ENCODE measurements around the gene USP25. TPM values are rescaled to one million over a fixed set of nuclear protein-coding genes. Genes with fewer than 3 reads are reported as not detected.

USP25 gene
- total and polyA plus RNA-seq, 4 donors = 14.6 to 148 (median 32.1) TPM

GRCh38 chr21:15826147-15826780, 96.5 kb downstream of the USP25 start:
- no peak overlapping the region for H3K27ac ChIP-seq (ENCODE audit: low read depth in 1 of 2, low read length in 1 of 2)
- 47 to 57% methylated on average over 5 of the region's 5 CpGs for WGBS, 2 donors

GRCh38 chr21:15826908-15827601, 97.3 kb downstream of the USP25 start:
- H3K4me1 ChIP-seq (ENCODE audit: control insufficient read depth in 5 of 5, insufficient read depth in 5 of 5, low read length in 5 of 5) = peaks cover 0 to 2% (median 0%) of the 10 kb centered on the region in 5 donors
- H3K36me3 ChIP-seq (ENCODE audit: control insufficient read depth in 4 of 4, insufficient read depth in 4 of 4, low read length in 4 of 4) = peaks cover 2 to 15% (median 2%) of the 10 kb centered on the region in 4 donors
- no peaks in the 10 kb centered on the region for H3K9me3 ChIP-seq (ENCODE audit: control insufficient read depth in 4 of 4, insufficient read depth in 3 of 4, low read length in 3 of 4)
- no peak overlapping the region for H3K9ac ChIP-seq (ENCODE audit: insufficient read depth in 1 of 2, low read length in 2 of 2)
- H3K4me3 ChIP-seq = no peak overlapping the region
- no peaks in the 10 kb centered on the region for H3K27me3 ChIP-seq (ENCODE audit: control insufficient read depth in 3 of 3, insufficient read depth in 3 of 3, low read length in 2 of 3)
- TF ChIP-seq CTCF (IDR thresholded peaks at IDR 0.05; ENCODE audit: control extremely low read depth, extremely low read depth) = no peak
- ATAC-seq (ENCODE audit: insufficient read depth, low FRiP score) (no peak), DNase-seq (no peak)
- WGBS, 2 donors = 79 to 87% methylated on average over 8 of the region's 8 CpGs
- peak overlapping the region in 1 of 2 donors; percentile 83 for H3K27ac ChIP-seq (ENCODE audit: low read depth in 1 of 2, low read length in 1 of 2)

More at GRCh38 chr21:15826147-15826780, 96.5 kb downstream of the USP25 start:
- Histone ChIP-seq H3K27me3 (ENCODE audit: control insufficient read depth in 3 of 3, insufficient read depth in 3 of 3, low read length in 2 of 3) (no peaks in the 10 kb centered on the region), H3K4me3 (no peak overlapping the region), H3K4me1 (ENCODE audit: control insufficient read depth in 5 of 5, insufficient read depth in 5 of 5, low read length in 5 of 5) (peaks cover 0 to 2% (median 0%) of the 10 kb centered on the region in 5 donors), H3K36me3 (ENCODE audit: control insufficient read depth in 4 of 4, insufficient read depth in 4 of 4, low read length in 4 of 4) (peaks cover 0 to 8% (median 2%) of the 10 kb centered on the region in 4 donors), H3K9ac (ENCODE audit: insufficient read depth in 1 of 2, low read length in 2 of 2) (no peak overlapping the region), H3K9me3 (ENCODE audit: control insufficient read depth in 4 of 4, insufficient read depth in 3 of 4, low read length in 3 of 4) (no peaks in the 10 kb centered on the region)
- peak; percentile 34 for TF ChIP-seq CTCF (IDR thresholded peaks at IDR 0.05; ENCODE audit: control extremely low read depth, extremely low read depth)
- peak in 1 of 3 donors; percentile 47 for DNase-seq
- ATAC-seq (ENCODE audit: insufficient read depth, low FRiP score) = no peak

GRCh38 chr21:15831497-15831896, 101.7 kb downstream of the USP25 start:
- peaks cover 2 to 28% (median 4%) of the 10 kb centered on the region in 4 donors for H3K36me3 ChIP-seq (ENCODE audit: control insufficient read depth in 4 of 4, insufficient read depth in 4 of 4, low read length in 4 of 4)
- 76 to 77% methylated on average over 4 of the region's 4 CpGs for WGBS, 2 donors
- no peak overlapping the region for H3K27ac ChIP-seq (ENCODE audit: low read depth in 1 of 2, low read length in 1 of 2)
- no peak overlapping the region for H3K4me3 ChIP-seq
- DNase-seq = no peak
- no peaks in the 10 kb centered on the region for H3K27me3 ChIP-seq (ENCODE audit: control insufficient read depth in 3 of 3, insufficient read depth in 3 of 3, low read length in 2 of 3)
- no peaks in the 10 kb centered on the region for H3K4me1 ChIP-seq (ENCODE audit: control insufficient read depth in 5 of 5, insufficient read depth in 5 of 5, low read length in 5 of 5)
- no peak overlapping the region for H3K9ac ChIP-seq (ENCODE audit: insufficient read depth in 1 of 2, low read length in 2 of 2)
- no peak for ATAC-seq (ENCODE audit: insufficient read depth, low FRiP score)
- TF ChIP-seq CTCF (IDR thresholded peaks at IDR 0.05; ENCODE audit: control extremely low read depth, extremely low read depth) = no peak
- H3K9me3 ChIP-seq (ENCODE audit: control insufficient read depth in 4 of 4, insufficient read depth in 3 of 4, low read length in 3 of 4) = no peaks in the 10 kb centered on the region

Measured in lung (tissue), 12 donors.